NOMO-1 treated with dmso at 0.1 percent for 144 hours (cell line): ENCODE measurements around the gene DOLPP1.
"Not testable (repeated sequence)": the region's sequence is repeated elsewhere in the genome, so short reads cannot be mapped to it uniquely, and the experiment has no call there.

Source experiments
- DNase-seq: peaks from one replicate; lab custom pipeline; 2025; ENCODE audit not compliant: unreplicated experiment; lab: John Stamatoyannopoulos, UW

The DOLPP1 gene

GRCh38 chr9:129109952-129110739 is 29.2 kb downstream of the DOLPP1 start:
- DNase-seq, result no peak

GRCh38 chr9:129110740-129111527 is 30.0 kb downstream of the DOLPP1 start, which contains the start of the genes CRAT and PTPA:
Gene CRAT, minus strand, starts transcription at chr9:129110793. Its CDS starts 284 bp downstream, at chr9:129110509.
Gene PTPA, plus strand, starts transcription at chr9:129111415. Its CDS starts 186 bp downstream, at chr9:129111601.
- peak; percentile 80 for DNase-seq

GRCh38 chr9:129111528-129112151 is 30.7 kb downstream of the DOLPP1 start:
- peak; percentile 33 for DNase-seq

GRCh38 chr9:129112526-129112925 is 31.6 kb downstream of the DOLPP1 start:
- not testable (repeated sequence) for DNase-seq

GRCh38 chr9:129113645-129114304 is 32.9 kb downstream of the DOLPP1 start:
- no peak for DNase-seq

- no peak for DNase-seq
Observed at GRCh38 chr9:129118799-129119198, 37.9 kb downstream of the DOLPP1 start.

- DNase-seq, result no peak
Observed at GRCh38 chr9:129121483-129121882, 40.6 kb downstream of the DOLPP1 start.

- no peak for DNase-seq
Observed at GRCh38 chr9:129122133-129122532, 41.2 kb downstream of the DOLPP1 start.

- not testable (repeated sequence) for DNase-seq
Observed at GRCh38 chr9:129122976-129123375, 42.1 kb downstream of the DOLPP1 start.

GRCh38 chr9:129124506-129125069 is 43.7 kb downstream of the DOLPP1 start:
- DNase-seq, result no peak

- DNase-seq, result no peak
Observed at GRCh38 chr9:129125478-129125877, 44.6 kb downstream of the DOLPP1 start.

GRCh38 chr9:129126749-129127618 is 46.1 kb downstream of the DOLPP1 start:
- DNase-seq, result no peak

- DNase-seq, result no peak
Observed at GRCh38 chr9:129128689-129129088, 47.8 kb downstream of the DOLPP1 start.

GRCh38 chr9:129130271-129130670 is 49.4 kb downstream of the DOLPP1 start:
- DNase-seq, result not testable (repeated sequence)

GRCh38 chr9:129130791-129131190 is 49.9 kb downstream of the DOLPP1 start:
- no peak for DNase-seq

- DNase-seq, result no peak
Observed at GRCh38 chr9:129131300-129132145, 50.6 kb downstream of the DOLPP1 start.

- DNase-seq, result no peak
Observed at GRCh38 chr9:129133082-129133481, 52.2 kb downstream of the DOLPP1 start.

GRCh38 chr9:129135476-129135875 is 54.6 kb downstream of the DOLPP1 start:
- DNase-seq, result no peak
